Measurements from ENCODE around the gene FTH1. TPM values are rescaled to one million over a fixed set of nuclear protein-coding genes. Genes with fewer than 3 reads are reported as not detected.

FTH1 gene
- total and polyA plus RNA-seq, 2 of the 13 experiments (the other 11 are each of a cell fraction or from before 2014, with no cell fraction given) = 607 to 760 TPM

GRCh38 chr11:62001450-62002191 lies 34.2 kb upstream of the FTH1 start (continued):
- TF ChIP-seq THRA (CRISPR knock-in tag; IDR thresholded peaks at IDR 0.05; ENCODE audit: borderline replicate concordance) = peak; percentile 63; the same call in 1 of the 2 replicates
- TF ChIP-seq ZNF331 (CRISPR knock-in tag; IDR thresholded peaks at IDR 0.05) = peak; percentile 72
- no peak for TF ChIP-seq RFX1 (IDR thresholded peaks at IDR 0.05)
- no peak for TF ChIP-seq ZKSCAN1 (IDR thresholded peaks at IDR 0.05; ENCODE audit: low read length)
- peak; percentile 76; the same call in 1 of the 2 replicates for TF ChIP-seq ZNF670 (CRISPR knock-in tag; IDR thresholded peaks at IDR 0.05; ENCODE audit: borderline replicate concordance)
- TF ChIP-seq, protein P1, sequence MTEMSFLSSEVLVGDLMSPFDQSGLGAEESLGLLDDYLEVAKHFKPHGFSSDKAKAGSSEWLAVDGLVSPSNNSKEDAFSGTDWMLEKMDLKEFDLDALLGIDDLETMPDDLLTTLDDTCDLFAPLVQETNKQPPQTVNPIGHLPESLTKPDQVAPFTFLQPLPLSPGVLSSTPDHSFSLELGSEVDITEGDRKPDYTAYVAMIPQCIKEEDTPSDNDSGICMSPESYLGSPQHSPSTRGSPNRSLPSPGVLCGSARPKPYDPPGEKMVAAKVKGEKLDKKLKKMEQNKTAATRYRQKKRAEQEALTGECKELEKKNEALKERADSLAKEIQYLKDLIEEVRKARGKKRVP (CRISPR knock-in tag; IDR thresholded peaks at IDR 0.05) = peak in 1 of 2 experiments; percentile 90; a peak in 2 of 4 replicates
- TF ChIP-seq GABPA (IDR thresholded peaks at IDR 0.05; ENCODE audit: low read depth, low read length) = no peak
- peak; percentile 53 for TF ChIP-seq GABPA (CRISPR knock-in tag; IDR thresholded peaks at IDR 0.05; ENCODE audit: low read depth)
- TF ChIP-seq, protein P2, sequence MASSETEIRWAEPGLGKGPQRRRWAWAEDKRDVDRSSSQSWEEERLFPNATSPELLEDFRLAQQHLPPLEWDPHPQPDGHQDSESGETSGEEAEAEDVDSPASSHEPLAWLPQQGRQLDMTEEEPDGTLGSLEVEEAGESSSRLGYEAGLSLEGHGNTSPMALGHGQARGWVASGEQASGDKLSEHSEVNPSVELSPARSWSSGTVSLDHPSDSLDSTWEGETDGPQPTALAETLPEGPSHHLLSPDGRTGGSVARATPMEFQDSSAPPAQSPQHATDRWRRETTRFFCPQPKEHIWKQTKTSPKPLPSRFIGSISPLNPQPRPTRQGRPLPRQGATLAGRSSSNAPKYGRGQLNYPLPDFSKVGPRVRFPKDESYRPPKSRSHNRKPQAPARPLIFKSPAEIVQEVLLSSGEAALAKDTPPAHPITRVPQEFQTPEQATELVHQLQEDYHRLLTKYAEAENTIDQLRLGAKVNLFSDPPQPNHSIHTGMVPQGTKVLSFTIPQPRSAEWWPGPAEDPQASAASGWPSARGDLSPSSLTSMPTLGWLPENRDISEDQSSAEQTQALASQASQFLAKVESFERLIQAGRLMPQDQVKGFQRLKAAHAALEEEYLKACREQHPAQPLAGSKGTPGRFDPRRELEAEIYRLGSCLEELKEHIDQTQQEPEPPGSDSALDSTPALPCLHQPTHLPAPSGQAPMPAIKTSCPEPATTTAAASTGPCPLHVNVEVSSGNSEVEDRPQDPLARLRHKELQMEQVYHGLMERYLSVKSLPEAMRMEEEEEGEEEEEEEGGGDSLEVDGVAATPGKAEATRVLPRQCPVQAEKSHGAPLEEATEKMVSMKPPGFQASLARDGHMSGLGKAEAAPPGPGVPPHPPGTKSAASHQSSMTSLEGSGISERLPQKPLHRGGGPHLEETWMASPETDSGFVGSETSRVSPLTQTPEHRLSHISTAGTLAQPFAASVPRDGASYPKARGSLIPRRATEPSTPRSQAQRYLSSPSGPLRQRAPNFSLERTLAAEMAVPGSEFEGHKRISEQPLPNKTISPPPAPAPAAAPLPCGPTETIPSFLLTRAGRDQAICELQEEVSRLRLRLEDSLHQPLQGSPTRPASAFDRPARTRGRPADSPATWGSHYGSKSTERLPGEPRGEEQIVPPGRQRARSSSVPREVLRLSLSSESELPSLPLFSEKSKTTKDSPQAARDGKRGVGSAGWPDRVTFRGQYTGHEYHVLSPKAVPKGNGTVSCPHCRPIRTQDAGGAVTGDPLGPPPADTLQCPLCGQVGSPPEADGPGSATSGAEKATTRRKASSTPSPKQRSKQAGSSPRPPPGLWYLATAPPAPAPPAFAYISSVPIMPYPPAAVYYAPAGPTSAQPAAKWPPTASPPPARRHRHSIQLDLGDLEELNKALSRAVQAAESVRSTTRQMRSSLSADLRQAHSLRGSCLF (CRISPR knock-in tag; IDR thresholded peaks at IDR 0.05; ENCODE audit: borderline replicate concordance) = no peak
- TF ChIP-seq ZNF614 (CRISPR knock-in tag; IDR thresholded peaks at IDR 0.05; ENCODE audit: borderline replicate concordance) = peak; percentile 57; the same call in 1 of the 2 replicates
- TF ChIP-seq, protein P3, sequence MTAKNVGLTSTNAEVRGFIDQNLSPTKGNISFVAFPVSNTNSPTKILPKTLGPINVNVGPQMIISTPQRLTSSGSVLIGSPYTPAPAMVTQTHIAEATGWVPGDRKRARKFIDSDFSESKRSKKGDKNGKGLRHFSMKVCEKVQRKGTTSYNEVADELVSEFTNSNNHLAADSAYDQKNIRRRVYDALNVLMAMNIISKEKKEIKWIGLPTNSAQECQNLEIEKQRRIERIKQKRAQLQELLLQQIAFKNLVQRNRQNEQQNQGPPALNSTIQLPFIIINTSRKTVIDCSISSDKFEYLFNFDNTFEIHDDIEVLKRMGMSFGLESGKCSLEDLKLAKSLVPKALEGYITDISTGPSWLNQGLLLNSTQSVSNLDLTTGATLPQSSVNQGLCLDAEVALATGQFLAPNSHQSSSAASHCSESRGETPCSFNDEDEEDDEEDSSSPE (CRISPR knock-in tag; IDR thresholded peaks at IDR 0.05) = no peak
- TF ChIP-seq BORCS8-MEF2B (CRISPR knock-in tag; IDR thresholded peaks at IDR 0.05) = no peak
- no peak for TF ChIP-seq HOMEZ (CRISPR knock-in tag; IDR thresholded peaks at IDR 0.05; ENCODE audit: low read depth)
- no peak for TF ChIP-seq ZNF704 (CRISPR knock-in tag; IDR thresholded peaks at IDR 0.05; ENCODE audit: borderline replicate concordance)
- TF ChIP-seq, protein P4, sequence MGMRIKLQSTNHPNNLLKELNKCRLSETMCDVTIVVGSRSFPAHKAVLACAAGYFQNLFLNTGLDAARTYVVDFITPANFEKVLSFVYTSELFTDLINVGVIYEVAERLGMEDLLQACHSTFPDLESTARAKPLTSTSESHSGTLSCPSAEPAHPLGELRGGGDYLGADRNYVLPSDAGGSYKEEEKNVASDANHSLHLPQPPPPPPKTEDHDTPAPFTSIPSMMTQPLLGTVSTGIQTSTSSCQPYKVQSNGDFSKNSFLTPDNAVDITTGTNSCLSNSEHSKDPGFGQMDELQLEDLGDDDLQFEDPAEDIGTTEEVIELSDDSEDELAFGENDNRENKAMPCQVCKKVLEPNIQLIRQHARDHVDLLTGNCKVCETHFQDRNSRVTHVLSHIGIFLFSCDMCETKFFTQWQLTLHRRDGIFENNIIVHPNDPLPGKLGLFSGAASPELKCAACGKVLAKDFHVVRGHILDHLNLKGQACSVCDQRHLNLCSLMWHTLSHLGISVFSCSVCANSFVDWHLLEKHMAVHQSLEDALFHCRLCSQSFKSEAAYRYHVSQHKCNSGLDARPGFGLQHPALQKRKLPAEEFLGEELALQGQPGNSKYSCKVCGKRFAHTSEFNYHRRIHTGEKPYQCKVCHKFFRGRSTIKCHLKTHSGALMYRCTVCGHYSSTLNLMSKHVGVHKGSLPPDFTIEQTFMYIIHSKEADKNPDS (CRISPR knock-in tag; IDR thresholded peaks at IDR 0.05) = no peak

Data from HepG2 (cell line).